Transverse colon (tissue), 4 donors: ENCODE results near the gene HS1BP3. TPM values are rescaled to one million over a fixed set of nuclear protein-coding genes. Genes with fewer than 3 reads are reported as not detected.

Experiments
- DNase-seq: peaks from one replicate; pipeline ENCODE4 v3.0.0-alpha.2; 2019
- H3K27ac ChIP-seq, 4 donors: fragments of 200-600 bp; sonication (generic); 2 replicates each; pipeline ENCODE4 v1.5.1; 2016 to 2018; ENCODE audit warnings: inconsistent platforms in 4 of 4
- H3K27me3 ChIP-seq: fragments of 200-600 bp; sonication (generic); 2 replicates; pipeline ENCODE4 v1.5.1; 2017; ENCODE audit warnings: inconsistent platforms
- H3K36me3 ChIP-seq, 4 donors: fragments of 200-600 bp; sonication (generic); 2 replicates each; pipeline ENCODE4 v1.5.1; 2017 to 2019; ENCODE audit warnings: inconsistent platforms in 4 of 4
- H3K4me1 ChIP-seq, 4 donors: fragments of 200-600 bp; sonication (generic); 2 replicates each; pipeline ENCODE4 v1.5.1; 2017 to 2020; ENCODE audit warnings: inconsistent platforms in 4 of 4
- H3K4me3 ChIP-seq, 4 donors: fragments of 200-600 bp; sonication (generic); 1 replicate in 1 of 4; 2 replicates in 3 of 4; pipeline versions ENCODE4 v1.5.1 to v1.6.1; 2017 to 2019; ENCODE audit warnings: inconsistent platforms in 4 of 4
- H3K9me3 ChIP-seq, 2 donors: fragments of 200-600 bp; sonication (generic); 2 replicates each; pipeline ENCODE4 v1.5.1; 2017 to 2019; ENCODE audit warnings: inconsistent platforms in 2 of 2
- EP300 ChIP-seq: sonication (generic); formaldehyde crosslinking; IDR thresholded peaks from one replicate; pipeline ENCODE4 v1.6.1; 2017; ENCODE audit warnings: antibody characterized with exemption, low read depth
- POLR2A ChIP-seq: fragments of 450-650 bp; IDR thresholded peaks from one replicate; pipeline ENCODE4 v1.6.1; 2016; ENCODE audit warnings: antibody characterized with exemption, mild to moderate bottlenecking, moderate library complexity
- POLR2AphosphoS5 ChIP-seq, 3 donors: sonication (generic); formaldehyde crosslinking; IDR thresholded peaks; one replicate each; pipeline ENCODE4 v1.6.1; 2016; ENCODE audit warnings: antibody characterized with exemption in 3 of 3
- WGBS, 2 donors: methylation state at CpG; one replicate each; pipeline ENCODE4 v1.1.5; 2018; ENCODE audit warnings: low coverage in 1 of 2; 5-methylcytosine and 5-hydroxymethylcytosine counted together
- in situ Hi-C, 4 donors: fragments of 200-750 bp; cut with MboI; loops; one replicate each; pipeline versions ENCODE4 v1.15.0 to v1.15.1; 2017; ENCODE audit warnings: low sequenced_read_pairs in 3 of 4, low pct_ligation_motif_present in 1 of 4, low pct_unique_long_range_greater_than_20kb in 1 of 4
- intact Hi-C: fragments of 100-400 bp; cut with DNase I; formaldehyde crosslinking; loops from one replicate; pipeline ENCODE4 v1.15.1; 2023; ENCODE audit warnings: low total_unique reads
- total RNA-seq, 4 donors: library from RNA; depleted of rRNA; stranded (reverse); fragments of >200 nt; gene quantifications; one replicate each; pipeline ENCODE4 v1.1.0, GENCODE V29; 2016
- TF ChIP-seq, protein P1 (sequence below), 5 experiments: fragments of 200-600 bp in 3 of 5; fragments of 450-650 bp in 2 of 5; sonication (generic) in 3 of 5; IDR thresholded peaks; 1 replicate in 2 of 5; 2 replicates in 3 of 5; pipeline ENCODE4 v1.5.1; 2016 to 2017; ENCODE audit warnings: antibody characterized with exemption in 5 of 5, inconsistent platforms in 3 of 5, mild to moderate bottlenecking in 2 of 5, moderate library complexity in 1 of 5

HS1BP3 gene
- total RNA-seq, 4 donors from 2014 or later: 29.5 to 44.2 (median 33.1) TPM

DNA sequence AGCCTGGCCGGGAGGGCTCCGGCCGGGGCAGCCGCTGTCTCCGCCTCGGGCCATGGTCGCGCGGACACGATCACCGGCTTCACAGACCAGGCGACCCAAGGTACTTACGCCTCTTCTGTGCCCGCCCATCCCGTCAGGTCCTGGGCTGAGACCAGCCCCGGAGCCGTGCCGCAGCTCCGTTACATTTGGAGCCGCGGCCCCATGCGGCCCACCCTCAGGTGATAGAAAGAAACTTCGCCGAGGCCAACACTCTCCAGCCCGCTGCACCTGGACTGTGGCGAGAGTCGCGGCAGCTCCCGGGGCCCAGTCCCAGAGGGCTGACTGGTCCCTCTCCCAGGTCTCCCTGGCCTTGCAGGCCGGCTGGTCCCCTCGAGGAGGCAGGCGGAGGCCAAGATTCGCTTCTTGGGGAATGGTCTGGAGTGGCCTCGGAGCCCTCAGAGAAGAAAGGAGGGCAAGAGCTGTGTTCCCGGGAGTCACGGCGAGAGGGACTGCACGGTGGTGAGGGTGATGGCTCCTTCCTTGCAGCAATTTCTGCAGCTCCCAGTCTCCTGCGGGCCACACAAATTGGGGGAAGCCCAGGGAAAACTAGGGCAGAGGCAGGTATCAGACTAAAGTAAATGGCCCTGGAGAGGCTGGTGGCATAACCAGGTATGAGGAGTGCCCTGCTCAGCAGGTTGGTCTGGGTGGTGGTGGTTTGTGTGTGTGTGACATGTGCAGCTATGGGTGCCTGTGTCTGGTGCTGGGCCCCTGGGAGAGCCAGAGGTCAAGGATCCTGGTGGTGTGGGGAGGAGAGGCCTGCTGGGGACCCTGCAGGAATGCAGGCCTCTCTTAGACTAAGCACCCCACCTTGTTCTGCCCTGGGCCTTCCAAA lies 16.9 kb upstream of the HS1BP3 start:
- in situ Hi-C loops (loop anchor here (10.0 to 25.0 kb wide), 2 partner anchors 297 to 445 kb away; partner anchors contain the start of gene TDRD15 (in 3 of the 4)), intact Hi-C loops (loop anchor here (2.0 kb wide), 1 partner anchor 299 kb away; no protein-coding TSS in a partner anchor)
- Histone ChIP-seq H3K9me3 (no peaks in the 10 kb centered on the region), H3K36me3 (no peaks in the 10 kb centered on the region), H3K4me1 (peaks cover 16 to 40% (median 24%) of the 10 kb centered on the region in 4 donors), H3K27me3 (peaks cover 98% of the 10 kb centered on the region), H3K27ac (no peak overlapping the region), H3K4me3 (peak overlapping the region in 3 of 4 donors; percentile 23 to 54 (median 38))
- WGBS, 2 donors: 29% methylated on average over 39 of the region's 39 CpGs; no CpG with 5 or more reads in 1 of the 2 donors
- DNase-seq: no peak
- no peak for TF ChIP-seq EP300
- no peak for TF ChIP-seq POLR2A
- TF ChIP-seq, protein P1, sequence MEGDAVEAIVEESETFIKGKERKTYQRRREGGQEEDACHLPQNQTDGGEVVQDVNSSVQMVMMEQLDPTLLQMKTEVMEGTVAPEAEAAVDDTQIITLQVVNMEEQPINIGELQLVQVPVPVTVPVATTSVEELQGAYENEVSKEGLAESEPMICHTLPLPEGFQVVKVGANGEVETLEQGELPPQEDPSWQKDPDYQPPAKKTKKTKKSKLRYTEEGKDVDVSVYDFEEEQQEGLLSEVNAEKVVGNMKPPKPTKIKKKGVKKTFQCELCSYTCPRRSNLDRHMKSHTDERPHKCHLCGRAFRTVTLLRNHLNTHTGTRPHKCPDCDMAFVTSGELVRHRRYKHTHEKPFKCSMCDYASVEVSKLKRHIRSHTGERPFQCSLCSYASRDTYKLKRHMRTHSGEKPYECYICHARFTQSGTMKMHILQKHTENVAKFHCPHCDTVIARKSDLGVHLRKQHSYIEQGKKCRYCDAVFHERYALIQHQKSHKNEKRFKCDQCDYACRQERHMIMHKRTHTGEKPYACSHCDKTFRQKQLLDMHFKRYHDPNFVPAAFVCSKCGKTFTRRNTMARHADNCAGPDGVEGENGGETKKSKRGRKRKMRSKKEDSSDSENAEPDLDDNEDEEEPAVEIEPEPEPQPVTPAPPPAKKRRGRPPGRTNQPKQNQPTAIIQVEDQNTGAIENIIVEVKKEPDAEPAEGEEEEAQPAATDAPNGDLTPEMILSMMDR (IDR thresholded peaks at IDR 0.05): no peak
- TF ChIP-seq POLR2AphosphoS5 (IDR thresholded peaks at IDR 0.05): no peak

DNA sequence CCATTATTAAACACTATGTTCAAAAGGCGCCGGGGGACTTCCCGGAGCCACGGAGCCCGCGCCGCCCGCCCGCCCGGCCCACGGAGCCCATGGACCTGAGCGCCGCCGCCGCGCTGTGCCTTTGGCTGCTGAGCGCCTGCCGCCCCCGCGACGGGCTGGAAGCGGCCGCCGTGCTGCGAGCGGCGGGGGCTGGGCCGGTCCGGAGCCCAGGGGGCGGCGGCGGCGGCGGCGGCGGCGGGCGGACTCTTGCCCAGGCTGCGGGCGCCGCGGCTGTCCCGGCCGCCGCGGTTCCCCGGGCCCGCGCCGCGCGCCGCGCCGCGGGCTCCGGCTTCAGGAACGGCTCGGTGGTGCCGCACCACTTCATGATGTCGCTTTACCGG lies 16.2 kb upstream of the HS1BP3 start:
- TF ChIP-seq EP300: no peak
- TF ChIP-seq POLR2AphosphoS5 (IDR thresholded peaks at IDR 0.05): no peak
- TF ChIP-seq POLR2A: no peak
- TF ChIP-seq, protein P1 (IDR thresholded peaks at IDR 0.05): no peak
- no peak for DNase-seq
- H3K27ac ChIP-seq: no peak overlapping the region
- H3K4me1 ChIP-seq: peaks cover 16 to 38% (median 24%) of the 10 kb centered on the region in 4 donors
- peaks cover 98% of the 10 kb centered on the region for H3K27me3 ChIP-seq
- intact Hi-C loops: loop anchor here (2.0 kb wide), 1 partner anchor 300 kb away; no protein-coding TSS in a partner anchor
- no peaks in the 10 kb centered on the region for H3K36me3 ChIP-seq
- 0% methylated on average over 7 of the region's 62 CpGs; no CpG with 5 or more reads in 1 of the 2 donors for WGBS, 2 donors
- in situ Hi-C loops: loop anchor here (10.0 to 25.0 kb wide), 2 partner anchors 298 to 445 kb away; partner anchors contain the start of gene TDRD15 (in 3 of the 4)
- peak overlapping the region; percentile 19 to 55 (median 34) for H3K4me3 ChIP-seq
- no peaks in the 10 kb centered on the region for H3K9me3 ChIP-seq

DNA sequence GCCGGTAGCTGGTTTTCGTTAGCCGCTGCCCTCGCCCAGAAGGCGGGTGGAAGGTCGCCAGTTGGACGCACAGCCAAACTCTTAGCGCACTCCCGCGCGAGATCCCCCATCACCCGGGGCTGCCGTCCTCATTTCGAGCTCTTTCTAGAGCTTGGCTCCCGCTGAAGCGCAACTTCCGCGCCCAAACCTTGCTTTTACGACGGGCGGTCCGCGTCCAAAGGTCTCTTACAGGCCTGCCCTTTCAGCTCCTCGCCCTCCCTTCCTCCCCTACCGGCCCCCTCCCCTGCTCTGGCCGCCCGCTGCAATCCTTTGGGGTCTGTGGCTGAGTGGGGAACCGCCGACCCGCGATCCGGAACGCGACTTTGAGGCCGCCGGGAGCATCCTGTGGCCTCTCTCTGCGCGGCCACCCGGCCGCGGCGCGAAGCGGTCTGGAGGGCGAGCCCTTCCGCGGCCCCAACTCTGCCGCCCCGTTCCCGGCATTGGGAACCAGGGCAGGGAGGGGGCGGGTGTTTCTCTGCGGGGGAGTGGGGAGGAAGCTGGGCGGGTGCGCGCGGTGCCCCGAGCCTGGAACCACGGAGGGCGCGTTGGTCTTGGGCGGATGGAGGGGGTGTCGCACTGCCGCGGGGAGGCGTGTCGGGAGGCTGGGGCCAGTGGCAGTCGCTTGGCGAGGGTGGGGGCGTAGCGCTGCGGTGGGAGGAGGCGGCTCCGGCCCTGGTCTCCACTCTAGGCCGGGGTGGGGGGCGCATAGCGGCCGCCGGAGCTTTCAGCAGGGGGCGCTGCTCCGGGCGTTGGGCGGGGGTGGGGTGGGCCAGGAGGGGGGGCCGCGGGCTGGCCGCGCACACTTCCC lies 15.6 kb upstream of the HS1BP3 start, which contains the start of gene GDF7:
Gene GDF7, plus strand, starts transcription at position 841 of the 847 bp plus-strand sequence. CDS start 96 bp downstream, outside the sequence.
- Histone ChIP-seq H3K4me1 (peaks cover 16 to 38% (median 24%) of the 10 kb centered on the region in 4 donors), H3K27ac (peak within 1 kb of the TSS in 1 of 4 donors; percentile 43), H3K4me3 (peak within 1 kb of the TSS; percentile 19 to 55 (median 34)), H3K9me3 (no peaks in the 10 kb centered on the region), H3K36me3 (no peaks in the 10 kb centered on the region), H3K27me3 (peaks cover 98% of the 10 kb centered on the region)
- TF ChIP-seq POLR2AphosphoS5 (IDR thresholded peaks at IDR 0.05): no peak
- TF ChIP-seq EP300: no peak
- TF ChIP-seq, protein P1 (IDR thresholded peaks at IDR 0.05): peak in 1 of 5 experiments; percentile 9
- TF ChIP-seq POLR2A: no peak
- in situ Hi-C loops: loop anchor here (10.0 to 25.0 kb wide), 2 partner anchors 298 to 446 kb away; partner anchors contain the start of gene TDRD15 (in 3 of the 4)
- DNase-seq: peak; percentile 60
- intact Hi-C loops: loop anchor here (2.0 kb wide), 1 partner anchor 300 kb away; no protein-coding TSS in a partner anchor
- 1% methylated on average over 61 of the region's 86 CpGs; no CpG with 5 or more reads in 1 of the 2 donors for WGBS, 2 donors
